ENCODE results near the gene NAB1.

GRCh38 chr2:190649035-190649797 is at the start of gene NAB1:
- TF ChIP-seq CTCF (conservative IDR thresholded peaks at IDR 0.05) = no peak
- TF ChIP-seq EZH2 (IDR thresholded peaks at IDR 0.05; ENCODE audit: low read depth) = no peak

All from PC-9 (cell line).